ENCODE data around the gene CYP26B1.

DNA sequence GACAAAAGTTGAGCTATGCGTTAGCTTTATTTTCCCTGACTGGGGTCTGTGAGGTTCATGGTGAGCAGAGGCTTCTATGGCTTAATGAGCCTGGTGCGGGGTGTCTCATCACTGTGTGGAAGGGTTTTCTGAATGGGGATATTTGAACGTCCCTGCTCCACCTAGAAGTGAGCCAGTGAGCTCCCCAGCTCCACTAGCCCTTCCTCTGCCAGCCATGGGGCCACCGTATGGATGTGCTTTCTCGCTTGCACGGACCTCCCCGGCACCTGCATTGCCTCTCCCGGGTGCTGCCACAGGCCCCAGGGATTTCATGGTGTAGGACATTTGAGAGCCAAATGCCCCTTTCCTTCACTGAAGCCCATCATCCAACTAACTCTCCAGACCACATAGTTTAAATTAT is 37.8 kb downstream of the CYP26B1 start:
- TF ChIP-seq, protein P1, sequence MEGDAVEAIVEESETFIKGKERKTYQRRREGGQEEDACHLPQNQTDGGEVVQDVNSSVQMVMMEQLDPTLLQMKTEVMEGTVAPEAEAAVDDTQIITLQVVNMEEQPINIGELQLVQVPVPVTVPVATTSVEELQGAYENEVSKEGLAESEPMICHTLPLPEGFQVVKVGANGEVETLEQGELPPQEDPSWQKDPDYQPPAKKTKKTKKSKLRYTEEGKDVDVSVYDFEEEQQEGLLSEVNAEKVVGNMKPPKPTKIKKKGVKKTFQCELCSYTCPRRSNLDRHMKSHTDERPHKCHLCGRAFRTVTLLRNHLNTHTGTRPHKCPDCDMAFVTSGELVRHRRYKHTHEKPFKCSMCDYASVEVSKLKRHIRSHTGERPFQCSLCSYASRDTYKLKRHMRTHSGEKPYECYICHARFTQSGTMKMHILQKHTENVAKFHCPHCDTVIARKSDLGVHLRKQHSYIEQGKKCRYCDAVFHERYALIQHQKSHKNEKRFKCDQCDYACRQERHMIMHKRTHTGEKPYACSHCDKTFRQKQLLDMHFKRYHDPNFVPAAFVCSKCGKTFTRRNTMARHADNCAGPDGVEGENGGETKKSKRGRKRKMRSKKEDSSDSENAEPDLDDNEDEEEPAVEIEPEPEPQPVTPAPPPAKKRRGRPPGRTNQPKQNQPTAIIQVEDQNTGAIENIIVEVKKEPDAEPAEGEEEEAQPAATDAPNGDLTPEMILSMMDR (IDR thresholded peaks at IDR 0.05; ENCODE audit: low read length), result no peak
- no peak for TF ChIP-seq EZH2 (optimal IDR thresholded peaks at IDR 0.05; ENCODE audit: low read depth, low read length)
- TF ChIP-seq EZH2phosphoT487 (IDR thresholded peaks at IDR 0.05; ENCODE audit: low read length), result no peak

Measured in MM.1S (cell line).